Measurements from ENCODE around the gene DGUOK. TPM values are rescaled to one million over a fixed set of nuclear protein-coding genes. Genes with fewer than 3 reads are reported as not detected.
A peak's percentile ranks its signal among the peaks of the same experiment; 100 is the strongest.

Gene DGUOK
- total and polyA plus RNA-seq, 2 donors (not counting 1 experiment from before 2014, with no cell fraction given) = 54.3 to 93.7 TPM

DNA sequence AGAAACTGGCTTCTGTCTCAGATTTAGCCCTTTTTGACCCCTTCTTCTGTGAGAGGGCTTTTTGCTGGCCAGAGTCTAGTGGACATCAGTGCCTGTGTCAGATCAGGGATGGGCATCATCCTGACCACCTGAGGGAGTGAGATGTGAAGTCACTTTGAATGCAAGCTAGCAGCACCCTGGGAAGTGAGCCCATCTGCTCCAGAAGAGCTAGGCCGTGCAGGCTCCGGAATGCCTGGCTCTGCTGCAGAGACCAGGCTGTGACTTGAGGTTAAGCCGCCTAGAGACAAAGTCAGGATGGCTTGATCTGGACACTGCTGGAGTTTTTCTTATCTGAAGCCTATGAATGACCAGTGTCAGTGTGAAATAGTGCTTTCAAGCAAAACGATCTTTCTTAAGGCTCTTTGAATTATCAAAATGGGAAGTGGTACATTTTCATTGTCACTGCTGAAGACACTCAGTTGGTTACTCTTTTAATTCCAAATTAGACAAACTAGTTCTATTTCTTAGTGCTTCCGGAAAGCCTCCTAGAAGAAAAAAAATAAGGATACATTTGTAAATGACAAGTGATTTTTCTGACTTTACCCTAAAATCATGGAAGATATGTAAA is 20.8 kb downstream of the DGUOK start:
- no peak overlapping the region for H3K4me3 ChIP-seq (replicated peaks in 1 of 4; ENCODE audit: control extremely low read depth in 1 of 4, insufficient read depth in 1 of 4, low read depth in 3 of 4, low read length in 4 of 4)
- H3K4me2 ChIP-seq (ENCODE audit: extremely low read depth, insufficient read depth, low read length) = no peak overlapping the region
- DNase-seq (ENCODE audit: low read depth in 2 of 2) = no peak
- no peaks in the 10 kb centered on the region for H3K4me1 ChIP-seq (ENCODE audit: control insufficient read depth, extremely low read depth, insufficient read depth, low read length)
- H3K36me3 ChIP-seq (ENCODE audit: control insufficient read depth, insufficient read depth, low read length) = peaks cover 10% of the 10 kb centered on the region
- no peak for TF ChIP-seq EZH2 (IDR thresholded peaks at IDR 0.05; ENCODE audit: low read length, missing control alignments)
- TF ChIP-seq, protein P1, sequence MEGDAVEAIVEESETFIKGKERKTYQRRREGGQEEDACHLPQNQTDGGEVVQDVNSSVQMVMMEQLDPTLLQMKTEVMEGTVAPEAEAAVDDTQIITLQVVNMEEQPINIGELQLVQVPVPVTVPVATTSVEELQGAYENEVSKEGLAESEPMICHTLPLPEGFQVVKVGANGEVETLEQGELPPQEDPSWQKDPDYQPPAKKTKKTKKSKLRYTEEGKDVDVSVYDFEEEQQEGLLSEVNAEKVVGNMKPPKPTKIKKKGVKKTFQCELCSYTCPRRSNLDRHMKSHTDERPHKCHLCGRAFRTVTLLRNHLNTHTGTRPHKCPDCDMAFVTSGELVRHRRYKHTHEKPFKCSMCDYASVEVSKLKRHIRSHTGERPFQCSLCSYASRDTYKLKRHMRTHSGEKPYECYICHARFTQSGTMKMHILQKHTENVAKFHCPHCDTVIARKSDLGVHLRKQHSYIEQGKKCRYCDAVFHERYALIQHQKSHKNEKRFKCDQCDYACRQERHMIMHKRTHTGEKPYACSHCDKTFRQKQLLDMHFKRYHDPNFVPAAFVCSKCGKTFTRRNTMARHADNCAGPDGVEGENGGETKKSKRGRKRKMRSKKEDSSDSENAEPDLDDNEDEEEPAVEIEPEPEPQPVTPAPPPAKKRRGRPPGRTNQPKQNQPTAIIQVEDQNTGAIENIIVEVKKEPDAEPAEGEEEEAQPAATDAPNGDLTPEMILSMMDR (conservative IDR thresholded peaks at IDR 0.05 in 1 of 2, IDR thresholded peaks at IDR 0.05 in 1 of 2; ENCODE audit: low read depth in 1 of 2, low read length in 2 of 2) = no peak
- peaks cover 14% of the 10 kb centered on the region for H3K79me2 ChIP-seq (ENCODE audit: control insufficient read depth, insufficient read depth, low read length)
- H4K20me1 ChIP-seq (ENCODE audit: control insufficient read depth, extremely low read depth, insufficient read depth, low read length) = peaks cover 3% of the 10 kb centered on the region
- H3K27ac ChIP-seq (ENCODE audit: insufficient read depth, low read length) = no peak overlapping the region
- no peak overlapping the region for H2AFZ ChIP-seq (ENCODE audit: low read length)
- H3K9ac ChIP-seq (ENCODE audit: insufficient read depth, low read length) = no peak overlapping the region
- H3K27me3 ChIP-seq (ENCODE audit: control insufficient read depth, insufficient read depth, low read length) = no peaks in the 10 kb centered on the region
- H3K9me3 ChIP-seq (ENCODE audit: control insufficient read depth, insufficient read depth, low read depth, low read length) = no peaks in the 10 kb centered on the region

DNA sequence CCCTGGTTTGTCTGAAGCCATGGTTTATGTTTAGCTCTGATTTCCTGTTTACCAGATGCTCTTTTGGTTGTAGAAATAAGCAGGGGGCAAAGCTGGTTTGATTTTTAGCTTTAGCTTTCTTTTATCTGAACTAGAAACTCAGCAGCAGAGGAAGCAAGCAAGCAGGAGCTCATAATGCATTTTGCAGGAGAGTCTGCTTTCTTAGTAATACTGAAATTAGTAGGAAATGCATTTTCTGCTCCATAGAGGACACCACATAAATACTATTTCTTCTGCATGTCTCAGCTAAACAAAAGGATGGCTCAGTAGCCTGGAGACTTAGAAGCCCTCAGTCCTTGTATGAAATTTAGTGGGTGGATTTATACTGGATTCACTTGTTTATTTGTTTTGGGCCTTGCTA is 23.1 kb downstream of the DGUOK start:
- Histone ChIP-seq H3K27me3 (ENCODE audit: control insufficient read depth, insufficient read depth, low read length) (no peaks in the 10 kb centered on the region), H3K9ac (ENCODE audit: insufficient read depth, low read length) (no peak overlapping the region), H3K9me3 (ENCODE audit: control insufficient read depth, insufficient read depth, low read depth, low read length) (no peaks in the 10 kb centered on the region), H3K4me2 (ENCODE audit: extremely low read depth, insufficient read depth, low read length) (no peak overlapping the region), H4K20me1 (ENCODE audit: control insufficient read depth, extremely low read depth, insufficient read depth, low read length) (no peaks in the 10 kb centered on the region), H2AFZ (ENCODE audit: low read length) (no peak overlapping the region), H3K4me3 (replicated peaks in 1 of 4; ENCODE audit: control extremely low read depth in 1 of 4, insufficient read depth in 1 of 4, low read depth in 3 of 4, low read length in 4 of 4) (no peak overlapping the region), H3K36me3 (ENCODE audit: control insufficient read depth, insufficient read depth, low read length) (peaks cover 10% of the 10 kb centered on the region), H3K4me1 (ENCODE audit: control insufficient read depth, extremely low read depth, insufficient read depth, low read length) (no peaks in the 10 kb centered on the region), H3K27ac (ENCODE audit: insufficient read depth, low read length) (no peak overlapping the region), H3K79me2 (ENCODE audit: control insufficient read depth, insufficient read depth, low read length) (peaks cover 2% of the 10 kb centered on the region)
- DNase-seq (ENCODE audit: low read depth in 2 of 2) = no peak
- TF ChIP-seq, protein P1 (conservative IDR thresholded peaks at IDR 0.05 in 1 of 2, IDR thresholded peaks at IDR 0.05 in 1 of 2; ENCODE audit: low read depth in 1 of 2, low read length in 2 of 2) = no peak
- TF ChIP-seq EZH2 (IDR thresholded peaks at IDR 0.05; ENCODE audit: low read length, missing control alignments) = no peak

DNA sequence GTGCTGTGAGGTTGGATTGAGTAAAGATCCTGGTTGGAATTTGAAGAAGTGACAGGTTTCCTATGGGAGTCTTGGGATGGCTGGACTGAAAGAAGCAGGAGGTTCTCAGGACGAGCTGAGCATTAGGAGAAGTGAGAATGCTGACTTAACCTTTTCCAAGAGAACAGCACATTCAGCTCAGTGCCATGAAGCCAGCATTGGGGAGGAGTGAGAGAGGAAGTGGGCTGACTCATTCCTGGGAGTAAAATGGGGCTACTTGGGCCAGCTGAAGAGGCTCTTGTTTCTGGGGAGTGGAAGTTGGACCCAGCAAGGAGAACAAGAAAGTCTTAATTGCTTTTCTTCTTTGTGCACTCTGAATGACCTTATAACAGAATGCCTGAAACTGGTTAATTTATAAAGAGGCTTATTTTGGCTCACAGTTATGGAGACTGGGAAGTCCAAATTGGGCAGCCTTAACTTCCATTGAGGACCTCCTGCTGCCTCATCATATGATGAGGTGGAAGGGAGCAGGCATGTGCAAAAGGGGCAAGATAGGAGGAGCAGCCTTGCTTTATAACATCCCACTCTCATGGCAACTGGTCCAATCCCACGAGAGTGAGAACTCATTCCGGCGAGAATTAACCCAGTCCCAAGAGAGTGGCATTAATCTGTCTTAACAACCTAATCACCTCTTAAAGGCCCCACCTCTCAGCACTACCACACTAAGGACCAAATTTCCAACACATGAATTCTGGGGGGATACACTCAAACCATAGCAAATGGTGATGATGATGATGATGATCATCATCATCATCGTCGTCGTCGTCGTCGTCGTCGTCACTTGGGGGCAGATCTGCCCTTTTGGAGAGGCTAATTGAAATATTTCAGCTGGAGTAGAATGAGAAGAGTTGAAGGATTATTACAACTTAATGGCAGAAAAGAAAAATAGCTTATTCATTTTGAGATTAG is 26.1 kb downstream of the DGUOK start:
- no peaks in the 10 kb centered on the region for H3K4me1 ChIP-seq (ENCODE audit: control insufficient read depth, extremely low read depth, insufficient read depth, low read length)
- H3K9ac ChIP-seq (ENCODE audit: insufficient read depth, low read length) = no peak overlapping the region
- peak; percentile 64 to 70 for DNase-seq (ENCODE audit: low read depth in 2 of 2)
- no peaks in the 10 kb centered on the region for H4K20me1 ChIP-seq (ENCODE audit: control insufficient read depth, extremely low read depth, insufficient read depth, low read length)
- no peaks in the 10 kb centered on the region for H3K79me2 ChIP-seq (ENCODE audit: control insufficient read depth, insufficient read depth, low read length)
- H3K36me3 ChIP-seq (ENCODE audit: control insufficient read depth, insufficient read depth, low read length) = peaks cover 10% of the 10 kb centered on the region
- H3K27ac ChIP-seq (ENCODE audit: insufficient read depth, low read length) = no peak overlapping the region
- H3K27me3 ChIP-seq (ENCODE audit: control insufficient read depth, insufficient read depth, low read length) = no peaks in the 10 kb centered on the region
- no peak overlapping the region for H2AFZ ChIP-seq (ENCODE audit: low read length)
- no peak for TF ChIP-seq EZH2 (IDR thresholded peaks at IDR 0.05; ENCODE audit: low read length, missing control alignments)
- TF ChIP-seq, protein P1 (conservative IDR thresholded peaks at IDR 0.05 in 1 of 2, IDR thresholded peaks at IDR 0.05 in 1 of 2; ENCODE audit: low read depth in 1 of 2, low read length in 2 of 2) = no peak
- H3K4me2 ChIP-seq (ENCODE audit: extremely low read depth, insufficient read depth, low read length) = no peak overlapping the region
- no peaks in the 10 kb centered on the region for H3K9me3 ChIP-seq (ENCODE audit: control insufficient read depth, insufficient read depth, low read depth, low read length)
- H3K4me3 ChIP-seq (replicated peaks in 1 of 4; ENCODE audit: control extremely low read depth in 1 of 4, insufficient read depth in 1 of 4, low read depth in 3 of 4, low read length in 4 of 4) = no peak overlapping the region

Data from fibroblast of lung (primary cell).